HepG2 (cell line): ENCODE data around the gene PSMC5. TPM values are rescaled to one million over a fixed set of nuclear protein-coding genes. Genes with fewer than 3 reads are reported as not detected.
A peak's percentile ranks its signal among the peaks of the same experiment; 100 is the strongest.

Source experiments
- BHLHE40 ChIP-seq: IDR thresholded peaks from 2 replicates; pipeline ENCODE4 v1.6.1; 2011; ENCODE audit warnings: low read length, improper control_type of control experiment
- FOXP4 ChIP-seq: sonication (generic); formaldehyde crosslinking; IDR thresholded peaks from 2 replicates; pipeline ENCODE4 v1.4.0; 2020; ENCODE audit warnings: missing genetic modification reagents
- MED8 ChIP-seq: sonication (generic); formaldehyde crosslinking; IDR thresholded peaks from 2 replicates; pipeline ENCODE4 v1.8.1; 2023; ENCODE audit warnings: mild to moderate bottlenecking, missing genetic modification reagents; ENCODE audit not compliant: insufficient replicate concordance
- NFIB ChIP-seq: sonication (generic); formaldehyde crosslinking; IDR thresholded peaks from 2 replicates; pipeline ENCODE4 v1.9.0; 2021; ENCODE audit warnings: missing genetic modification reagents, mild to moderate bottlenecking, borderline replicate concordance
- SNRNP70 ChIP-seq: fragments of 200-400 bp; formaldehyde crosslinking; IDR thresholded peaks from 2 replicates; pipeline ENCODE4 v1.6.1; 2017; ENCODE audit warnings: mild to moderate bottlenecking, low read depth, low read length, moderate library complexity
- U2AF1 ChIP-seq: fragments of 200-400 bp; formaldehyde crosslinking; optimal IDR thresholded peaks from 2 replicates; pipeline ENCODE3; 2017; ENCODE audit warnings: mild to moderate bottlenecking, low read depth, low read length
- XRCC5 ChIP-seq: fragments of 200-400 bp; formaldehyde crosslinking; optimal IDR thresholded peaks from 2 replicates; pipeline ENCODE3; 2017; ENCODE audit warnings: mild to moderate bottlenecking, low read length
- ZC3H4 ChIP-seq: sonication (generic); formaldehyde crosslinking; IDR thresholded peaks from 2 replicates; pipeline ENCODE4 v1.4.0; 2020; ENCODE audit warnings: missing genetic modification reagents, borderline replicate concordance
- ZNF121 ChIP-seq: sonication (generic); formaldehyde crosslinking; IDR thresholded peaks from 2 replicates; pipeline ENCODE4 v1.5.0; 2020; ENCODE audit warnings: mild to moderate bottlenecking, missing genetic modification reagents
- ZNF605 ChIP-seq: sonication (generic); formaldehyde crosslinking; IDR thresholded peaks from 2 replicates; pipeline ENCODE4 v1.8.0; 2022; ENCODE audit warnings: mild to moderate bottlenecking, missing genetic modification reagents
- ZNF607 ChIP-seq: sonication (generic); formaldehyde crosslinking; IDR thresholded peaks from 2 replicates; pipeline ENCODE4 v1.5.1; 2020; ENCODE audit warnings: missing genetic modification reagents, mild to moderate bottlenecking, borderline replicate concordance
- ZNF619 ChIP-seq: sonication (generic); formaldehyde crosslinking; IDR thresholded peaks from 2 replicates; pipeline ENCODE4 v1.4.0; 2020; ENCODE audit warnings: mild to moderate bottlenecking, missing genetic modification reagents
- ZNF660 ChIP-seq: sonication (generic); formaldehyde crosslinking; IDR thresholded peaks from 2 replicates; pipeline ENCODE4 v1.5.1; 2020; ENCODE audit warnings: mild to moderate bottlenecking, low read depth, missing genetic modification reagents, borderline replicate concordance
- ZSCAN30 ChIP-seq: sonication (generic); formaldehyde crosslinking; IDR thresholded peaks from 2 replicates; pipeline ENCODE4 v1.5.0; 2020; ENCODE audit warnings: mild to moderate bottlenecking, missing genetic modification reagents
- polyA plus RNA-seq, 8 experiments: library from polyadenylated mRNA; depleted of rRNA in 3 of 8; stranded (reverse) in 7 of 8; unstranded in 1 of 8; fragments of >200 nt; fragmentation: Illumina TruSeq in 4 of 8; extraction: Trizol in 4 of 8; gene quantifications; 2 replicates each; pipeline versions ENCODE4 v1.2.1 to v1.2.3, GENCODE V29; 2011 to 2016; ENCODE audit warnings: low read depth in 4 of 8, missing spikeins in 1 of 8, mixed read lengths in 1 of 8; ENCODE audit not compliant: insufficient read depth in 1 of 8
- total RNA-seq, 5 experiments: library from RNA; depleted of rRNA; stranded (reverse); fragments of >200 nt; fragmentation: Illumina TruSeq; extraction: Trizol; gene quantifications; 2 replicates each; pipeline ENCODE4 v1.2.3, GENCODE V29; 2016; ENCODE audit warnings: low read depth in 1 of 5
- TF ChIP-seq, protein P1 (sequence below): sonication (generic); formaldehyde crosslinking; IDR thresholded peaks from 2 replicates; pipeline ENCODE4 v1.5.1; 2020; ENCODE audit warnings: mild to moderate bottlenecking, missing genetic modification reagents, moderate library complexity
- TF ChIP-seq, protein P2 (sequence below): sonication (generic); formaldehyde crosslinking; IDR thresholded peaks from 2 replicates; pipeline ENCODE4 v1.8.1; 2023; ENCODE audit warnings: mild to moderate bottlenecking, inconsistent platforms, moderate library complexity, missing genetic modification reagents, borderline replicate concordance
- TF ChIP-seq, protein P3 (sequence below): sonication (generic); formaldehyde crosslinking; IDR thresholded peaks from 2 replicates; pipeline ENCODE4 v1.5.0; 2020; ENCODE audit warnings: mild to moderate bottlenecking, missing genetic modification reagents
- TF ChIP-seq, protein P4 (sequence below), 2 experiments: fragments of 450-650 bp in 1 of 2; sonication (generic) in 1 of 2; formaldehyde crosslinking; IDR thresholded peaks; 2 replicates each; pipeline versions ENCODE4 v1.5.0 to v1.8.0; 2020 to 2022; ENCODE audit warnings: mild to moderate bottlenecking in 1 of 2, missing genetic modification reagents in 1 of 2

The PSMC5 gene
- total and polyA plus RNA-seq, 2 of the 13 experiments (the other 11 are each of a cell fraction or from before 2014, with no cell fraction given): 35.3 to 128 TPM

- TF ChIP-seq U2AF1 (peak; percentile 69), MED8 (peak; percentile 84), ZNF619 (CRISPR knock-in tag) (peak; percentile 58), ZNF660 (CRISPR knock-in tag) (no peak), FOXP4 (no peak), ZNF121 (no peak), ZC3H4 (CRISPR knock-in tag) (no peak), ZNF607 (CRISPR knock-in tag) (no peak; the same call in 1 of the 2 replicates), SNRNP70 (no peak), BHLHE40 (no peak), XRCC5 (peak; percentile 82), NFIB (CRISPR knock-in tag) (no peak), ZSCAN30 (0 out of 2 replicates have a peak, but pooled peaks have one; percentile 73), ZNF605 (CRISPR knock-in tag) (peak; percentile 90)
- TF ChIP-seq, protein P1, sequence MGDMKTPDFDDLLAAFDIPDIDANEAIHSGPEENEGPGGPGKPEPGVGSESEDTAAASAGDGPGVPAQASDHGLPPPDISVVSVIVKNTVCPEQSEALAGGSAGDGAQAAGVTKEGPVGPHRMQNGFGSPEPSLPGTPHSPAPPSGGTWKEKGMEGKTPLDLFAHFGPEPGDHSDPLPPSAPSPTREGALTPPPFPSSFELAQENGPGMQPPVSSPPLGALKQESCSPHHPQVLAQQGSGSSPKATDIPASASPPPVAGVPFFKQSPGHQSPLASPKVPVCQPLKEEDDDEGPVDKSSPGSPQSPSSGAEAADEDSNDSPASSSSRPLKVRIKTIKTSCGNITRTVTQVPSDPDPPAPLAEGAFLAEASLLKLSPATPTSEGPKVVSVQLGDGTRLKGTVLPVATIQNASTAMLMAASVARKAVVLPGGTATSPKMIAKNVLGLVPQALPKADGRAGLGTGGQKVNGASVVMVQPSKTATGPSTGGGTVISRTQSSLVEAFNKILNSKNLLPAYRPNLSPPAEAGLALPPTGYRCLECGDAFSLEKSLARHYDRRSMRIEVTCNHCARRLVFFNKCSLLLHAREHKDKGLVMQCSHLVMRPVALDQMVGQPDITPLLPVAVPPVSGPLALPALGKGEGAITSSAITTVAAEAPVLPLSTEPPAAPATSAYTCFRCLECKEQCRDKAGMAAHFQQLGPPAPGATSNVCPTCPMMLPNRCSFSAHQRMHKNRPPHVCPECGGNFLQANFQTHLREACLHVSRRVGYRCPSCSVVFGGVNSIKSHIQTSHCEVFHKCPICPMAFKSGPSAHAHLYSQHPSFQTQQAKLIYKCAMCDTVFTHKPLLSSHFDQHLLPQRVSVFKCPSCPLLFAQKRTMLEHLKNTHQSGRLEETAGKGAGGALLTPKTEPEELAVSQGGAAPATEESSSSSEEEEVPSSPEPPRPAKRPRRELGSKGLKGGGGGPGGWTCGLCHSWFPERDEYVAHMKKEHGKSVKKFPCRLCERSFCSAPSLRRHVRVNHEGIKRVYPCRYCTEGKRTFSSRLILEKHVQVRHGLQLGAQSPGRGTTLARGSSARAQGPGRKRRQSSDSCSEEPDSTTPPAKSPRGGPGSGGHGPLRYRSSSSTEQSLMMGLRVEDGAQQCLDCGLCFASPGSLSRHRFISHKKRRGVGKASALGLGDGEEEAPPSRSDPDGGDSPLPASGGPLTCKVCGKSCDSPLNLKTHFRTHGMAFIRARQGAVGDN (CRISPR knock-in tag): peak; percentile 93
- TF ChIP-seq, protein P2, sequence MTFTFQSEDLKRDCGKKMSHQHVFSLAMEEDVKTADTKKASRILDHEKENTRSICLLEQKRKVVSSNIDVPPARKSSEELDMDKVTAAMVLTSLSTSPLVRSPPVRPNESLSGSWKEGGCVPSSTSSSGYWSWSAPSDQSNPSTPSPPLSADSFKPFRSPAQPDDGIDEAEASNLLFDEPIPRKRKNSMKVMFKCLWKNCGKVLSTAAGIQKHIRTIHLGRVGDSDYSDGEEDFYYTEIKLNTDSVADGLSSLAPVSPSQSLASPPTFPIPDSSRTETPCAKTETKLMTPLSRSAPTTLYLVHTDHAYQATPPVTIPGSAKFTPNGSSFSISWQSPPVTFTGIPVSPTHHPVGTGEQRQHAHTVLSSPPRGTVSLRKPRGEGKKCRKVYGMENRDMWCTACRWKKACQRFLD: peak; percentile 68; the same call in 1 of the 2 replicates
- TF ChIP-seq, protein P3, sequence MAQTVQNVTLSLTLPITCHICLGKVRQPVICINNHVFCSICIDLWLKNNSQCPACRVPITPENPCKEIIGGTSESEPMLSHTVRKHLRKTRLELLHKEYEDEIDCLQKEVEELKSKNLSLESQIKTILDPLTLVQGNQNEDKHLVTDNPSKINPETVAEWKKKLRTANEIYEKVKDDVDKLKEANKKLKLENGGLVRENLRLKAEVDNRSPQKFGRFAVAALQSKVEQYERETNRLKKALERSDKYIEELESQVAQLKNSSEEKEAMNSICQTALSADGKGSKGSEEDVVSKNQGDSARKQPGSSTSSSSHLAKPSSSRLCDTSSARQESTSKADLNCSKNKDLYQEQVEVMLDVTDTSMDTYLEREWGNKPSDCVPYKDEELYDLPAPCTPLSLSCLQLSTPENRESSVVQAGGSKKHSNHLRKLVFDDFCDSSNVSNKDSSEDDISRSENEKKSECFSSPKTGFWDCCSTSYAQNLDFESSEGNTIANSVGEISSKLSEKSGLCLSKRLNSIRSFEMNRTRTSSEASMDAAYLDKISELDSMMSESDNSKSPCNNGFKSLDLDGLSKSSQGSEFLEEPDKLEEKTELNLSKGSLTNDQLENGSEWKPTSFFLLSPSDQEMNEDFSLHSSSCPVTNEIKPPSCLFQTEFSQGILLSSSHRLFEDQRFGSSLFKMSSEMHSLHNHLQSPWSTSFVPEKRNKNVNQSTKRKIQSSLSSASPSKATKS (CRISPR knock-in tag): no peak
- TF ChIP-seq, protein P4, sequence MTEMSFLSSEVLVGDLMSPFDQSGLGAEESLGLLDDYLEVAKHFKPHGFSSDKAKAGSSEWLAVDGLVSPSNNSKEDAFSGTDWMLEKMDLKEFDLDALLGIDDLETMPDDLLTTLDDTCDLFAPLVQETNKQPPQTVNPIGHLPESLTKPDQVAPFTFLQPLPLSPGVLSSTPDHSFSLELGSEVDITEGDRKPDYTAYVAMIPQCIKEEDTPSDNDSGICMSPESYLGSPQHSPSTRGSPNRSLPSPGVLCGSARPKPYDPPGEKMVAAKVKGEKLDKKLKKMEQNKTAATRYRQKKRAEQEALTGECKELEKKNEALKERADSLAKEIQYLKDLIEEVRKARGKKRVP (CRISPR knock-in tag; IDR thresholded peaks at IDR 0.05): no peak; a peak in 1 of 4 replicates
Measured at GRCh38 chr17:63827002-63827800, at the start of gene PSMC5, which contains the start of gene FTSJ3 (continued).
